IPS-NIHi7 (cell line): Measurements from ENCODE around the gene NFKBIL1.
"Not testable (repeated sequence)": the region's sequence is repeated elsewhere in the genome, so short reads cannot be mapped to it uniquely, and the experiment has no call there.

Experiments used
- DNase-seq: peaks from one replicate; pipeline ENCODE4 v3.0.0; 2012; ENCODE audit warnings: mixed read lengths; ENCODE audit errors: extremely low spot score

Gene NFKBIL1

GRCh38 chr6:31546958-31547726, at the start of gene NFKBIL1:
TSS of gene NFKBIL1 (plus strand) at chr6:31547608. CDS start at chr6:31547695, 87 bp downstream.
- DNase-seq = peak; percentile 93

GRCh38 chr6:31498748-31499147, 48.7 kb upstream of the NFKBIL1 start:
- DNase-seq = no peak

- DNase-seq = not testable (repeated sequence)
Measured at GRCh38 chr6:31499648-31500047, 47.8 kb upstream of the NFKBIL1 start.

- DNase-seq = no peak
Measured at GRCh38 chr6:31502586-31502985, 44.8 kb upstream of the NFKBIL1 start.

GRCh38 chr6:31509036-31509435, 38.4 kb upstream of the NFKBIL1 start:
- not testable (repeated sequence) for DNase-seq

- no peak for DNase-seq
Measured at GRCh38 chr6:31510007-31510406, 37.4 kb upstream of the NFKBIL1 start.

GRCh38 chr6:31513456-31514165, 33.8 kb upstream of the NFKBIL1 start:
- no peak for DNase-seq

- no peak for DNase-seq
Measured at GRCh38 chr6:31521835-31522234, 25.6 kb upstream of the NFKBIL1 start.

GRCh38 chr6:31525553-31525931, 21.9 kb upstream of the NFKBIL1 start:
- DNase-seq = no peak

GRCh38 chr6:31525932-31526591, 21.3 kb upstream of the NFKBIL1 start:
- no peak for DNase-seq

- DNase-seq = no peak
Measured at GRCh38 chr6:31528307-31528777, 19.1 kb upstream of the NFKBIL1 start.

- no peak for DNase-seq
Measured at GRCh38 chr6:31528821-31529328, 18.5 kb upstream of the NFKBIL1 start, which contains the start of gene MCCD1. TSS of gene MCCD1 (plus strand) at chr6:31528962. CDS start at chr6:31529015, 53 bp downstream.

GRCh38 chr6:31529329-31530150, 17.9 kb upstream of the NFKBIL1 start:
- DNase-seq = no peak

GRCh38 chr6:31530659-31531058, 16.7 kb upstream of the NFKBIL1 start:
- DNase-seq = no peak

GRCh38 chr6:31531162-31531561, 16.2 kb upstream of the NFKBIL1 start:
- DNase-seq = no peak

- no peak for DNase-seq
Measured at GRCh38 chr6:31531771-31532643, 15.4 kb upstream of the NFKBIL1 start.

- no peak for DNase-seq
Measured at GRCh38 chr6:31532644-31533454, 14.6 kb upstream of the NFKBIL1 start.

- no peak for DNase-seq
Measured at GRCh38 chr6:31533455-31533841, 14.0 kb upstream of the NFKBIL1 start.

- no peak for DNase-seq
Measured at GRCh38 chr6:31534011-31534410, 13.4 kb upstream of the NFKBIL1 start.
